ENCODE measurements around the gene NMRK2.

Gene NMRK2

GRCh38 chr19:3923096-3923758 lies 9.6 kb upstream of the NMRK2 start:
- Histone ChIP-seq H3K27ac (ENCODE audit: low read depth, low read length) (no peak overlapping the region), H3K36me3 (ENCODE audit: control insufficient read depth in 1 of 2, insufficient read depth in 2 of 2, low read length in 2 of 2) (no peaks in the 10 kb centered on the region), H3K79me2 (ENCODE audit: control insufficient read depth, insufficient read depth, low read length, poor library complexity) (no peaks in the 10 kb centered on the region), H2AK5ac (ENCODE audit: low read length) (no peak overlapping the region), H3K14ac (ENCODE audit: low read length) (no peak overlapping the region), H3K27me3 (ENCODE audit: insufficient read depth, low read length) (no peaks in the 10 kb centered on the region), H3K4me2 (ENCODE audit: low read length) (no peak overlapping the region), H2AFZ (ENCODE audit: insufficient read depth, low read length, poor library complexity) (no peak overlapping the region), H3K4me3 (ENCODE audit: low read depth, low read length) (no peak overlapping the region), H2BK5ac (ENCODE audit: low read depth, low read length, poor library complexity) (no peak overlapping the region), H4K8ac (ENCODE audit: low read depth, low read length) (no peak overlapping the region), H2BK12ac (ENCODE audit: low read length) (no peak overlapping the region), H4K12ac (ENCODE audit: low read depth, low read length) (no peak overlapping the region), H3K9ac (ENCODE audit: low read length) (no peak overlapping the region), H3K9me3 (ENCODE audit: insufficient read depth, low read depth, low read length) (peaks cover 9% of the 10 kb centered on the region), H3K79me1 (ENCODE audit: low read length) (no peaks in the 10 kb centered on the region), H2BK120ac (ENCODE audit: insufficient read depth, low read length, poor library complexity) (no peak overlapping the region), H3K4me1 (ENCODE audit: control insufficient read depth in 1 of 2, insufficient read depth in 2 of 2, low read length in 2 of 2) (no peaks in the 10 kb centered on the region), H4K91ac (ENCODE audit: low read depth, low read length) (no peak overlapping the region), H3K18ac (ENCODE audit: low read length) (no peak overlapping the region), H3K4ac (ENCODE audit: low read depth, low read length) (no peak overlapping the region), H3K23ac (ENCODE audit: low read length) (no peak overlapping the region)
- DNase-seq = no peak

- no peak overlapping the region for H2AFZ ChIP-seq (ENCODE audit: insufficient read depth, low read length, poor library complexity)
- no peak overlapping the region for H4K8ac ChIP-seq (ENCODE audit: low read depth, low read length)
- H2BK5ac ChIP-seq (ENCODE audit: low read depth, low read length, poor library complexity) = no peak overlapping the region
- no peak overlapping the region for H2BK120ac ChIP-seq (ENCODE audit: insufficient read depth, low read length, poor library complexity)
- no peak overlapping the region for H2BK12ac ChIP-seq (ENCODE audit: low read length)
- H4K12ac ChIP-seq (ENCODE audit: low read depth, low read length) = no peak overlapping the region
- H3K23ac ChIP-seq (ENCODE audit: low read length) = no peak overlapping the region
- no peak overlapping the region for H2AK5ac ChIP-seq (ENCODE audit: low read length)
- H3K79me1 ChIP-seq (ENCODE audit: low read length) = no peaks in the 10 kb centered on the region
- H3K79me2 ChIP-seq (ENCODE audit: control insufficient read depth, insufficient read depth, low read length, poor library complexity) = no peaks in the 10 kb centered on the region
- H3K18ac ChIP-seq (ENCODE audit: low read length) = no peak overlapping the region
- H3K36me3 ChIP-seq (ENCODE audit: control insufficient read depth in 1 of 2, insufficient read depth in 2 of 2, low read length in 2 of 2) = no peaks in the 10 kb centered on the region
- no peak overlapping the region for H3K4me2 ChIP-seq (ENCODE audit: low read length)
- no peaks in the 10 kb centered on the region for H3K27me3 ChIP-seq (ENCODE audit: insufficient read depth, low read length)
- H3K14ac ChIP-seq (ENCODE audit: low read length) = no peak overlapping the region
- no peak overlapping the region for H3K27ac ChIP-seq (ENCODE audit: low read depth, low read length)
- H3K9me3 ChIP-seq (ENCODE audit: insufficient read depth, low read depth, low read length) = peaks cover 9% of the 10 kb centered on the region
- no peak overlapping the region for H3K9ac ChIP-seq (ENCODE audit: low read length)
- no CpG with 5 or more reads among the region's 1 CpG for WGBS (ENCODE audit: extremely low coverage, insufficient coverage, insufficient read length)
- no peak overlapping the region for H3K4ac ChIP-seq (ENCODE audit: low read depth, low read length)
- no peak overlapping the region for H4K91ac ChIP-seq (ENCODE audit: low read depth, low read length)
- H3K4me1 ChIP-seq (ENCODE audit: control insufficient read depth in 1 of 2, insufficient read depth in 2 of 2, low read length in 2 of 2) = no peaks in the 10 kb centered on the region
- no peak overlapping the region for H3K4me3 ChIP-seq (ENCODE audit: low read depth, low read length)
- DNase-seq = no peak
These were observed 9.0 kb upstream of the NMRK2 start for GRCh38 chr19:3923912-3924311.

- H3K27ac ChIP-seq (ENCODE audit: low read depth, low read length) = no peak overlapping the region
- H2AFZ ChIP-seq (ENCODE audit: insufficient read depth, low read length, poor library complexity) = no peak overlapping the region
- H3K4ac ChIP-seq (ENCODE audit: low read depth, low read length) = no peak overlapping the region
- no peaks in the 10 kb centered on the region for H3K27me3 ChIP-seq (ENCODE audit: insufficient read depth, low read length)
- H2BK5ac ChIP-seq (ENCODE audit: low read depth, low read length, poor library complexity) = no peak overlapping the region
- DNase-seq = no peak
- H4K12ac ChIP-seq (ENCODE audit: low read depth, low read length) = no peak overlapping the region
- no peaks in the 10 kb centered on the region for H3K9me3 ChIP-seq (ENCODE audit: insufficient read depth, low read depth, low read length)
- no peak overlapping the region for H3K14ac ChIP-seq (ENCODE audit: low read length)
- H3K36me3 ChIP-seq (ENCODE audit: control insufficient read depth in 1 of 2, insufficient read depth in 2 of 2, low read length in 2 of 2) = no peaks in the 10 kb centered on the region
- no peaks in the 10 kb centered on the region for H3K79me2 ChIP-seq (ENCODE audit: control insufficient read depth, insufficient read depth, low read length, poor library complexity)
- H3K4me3 ChIP-seq (ENCODE audit: low read depth, low read length) = no peak overlapping the region
- no peak overlapping the region for H3K4me2 ChIP-seq (ENCODE audit: low read length)
- peaks cover 1% of the 10 kb centered on the region for H3K79me1 ChIP-seq (ENCODE audit: low read length)
- H3K23ac ChIP-seq (ENCODE audit: low read length) = no peak overlapping the region
- H2AK5ac ChIP-seq (ENCODE audit: low read length) = no peak overlapping the region
- H2BK12ac ChIP-seq (ENCODE audit: low read length) = no peak overlapping the region
- H3K4me1 ChIP-seq (ENCODE audit: control insufficient read depth in 1 of 2, insufficient read depth in 2 of 2, low read length in 2 of 2) = peaks cover 7 to 9% of the 10 kb centered on the region in 2 experiments
- no peak overlapping the region for H4K91ac ChIP-seq (ENCODE audit: low read depth, low read length)
- H3K9ac ChIP-seq (ENCODE audit: low read length) = no peak overlapping the region
- H2BK120ac ChIP-seq (ENCODE audit: insufficient read depth, low read length, poor library complexity) = no peak overlapping the region
- no peak overlapping the region for H4K8ac ChIP-seq (ENCODE audit: low read depth, low read length)
- no peak overlapping the region for H3K18ac ChIP-seq (ENCODE audit: low read length)
- WGBS (ENCODE audit: extremely low coverage, insufficient coverage, insufficient read length) = no CpG with 5 or more reads among the region's 8 CpGs
These were observed 1.8 kb upstream of the NMRK2 start for GRCh38 chr19:3931041-3931440.

- Histone ChIP-seq H2BK5ac (ENCODE audit: low read depth, low read length, poor library complexity) (no peak overlapping the region), H2BK12ac (ENCODE audit: low read length) (no peak overlapping the region), H4K91ac (ENCODE audit: low read depth, low read length) (no peak overlapping the region), H3K79me2 (ENCODE audit: control insufficient read depth, insufficient read depth, low read length, poor library complexity) (no peaks in the 10 kb centered on the region), H2AFZ (ENCODE audit: insufficient read depth, low read length, poor library complexity) (no peak overlapping the region), H3K9ac (ENCODE audit: low read length) (no peak overlapping the region), H4K12ac (ENCODE audit: low read depth, low read length) (no peak overlapping the region), H3K27me3 (ENCODE audit: insufficient read depth, low read length) (no peaks in the 10 kb centered on the region), H3K4me3 (ENCODE audit: low read depth, low read length) (no peak overlapping the region), H3K23ac (ENCODE audit: low read length) (no peak overlapping the region), H3K4ac (ENCODE audit: low read depth, low read length) (no peak overlapping the region), H3K27ac (ENCODE audit: low read depth, low read length) (no peak overlapping the region), H3K79me1 (ENCODE audit: low read length) (peaks cover 1% of the 10 kb centered on the region), H3K9me3 (ENCODE audit: insufficient read depth, low read depth, low read length) (peaks cover 3% of the 10 kb centered on the region), H3K4me1 (ENCODE audit: control insufficient read depth in 1 of 2, insufficient read depth in 2 of 2, low read length in 2 of 2) (peaks cover 7 to 9% of the 10 kb centered on the region in 2 experiments), H3K14ac (ENCODE audit: low read length) (no peak overlapping the region), H4K8ac (ENCODE audit: low read depth, low read length) (no peak overlapping the region), H2BK120ac (ENCODE audit: insufficient read depth, low read length, poor library complexity) (no peak overlapping the region), H3K18ac (ENCODE audit: low read length) (no peak overlapping the region), H3K36me3 (ENCODE audit: control insufficient read depth in 1 of 2, insufficient read depth in 2 of 2, low read length in 2 of 2) (no peaks in the 10 kb centered on the region), H3K4me2 (ENCODE audit: low read length) (no peak overlapping the region), H2AK5ac (ENCODE audit: low read length) (no peak overlapping the region)
- no CpG with 5 or more reads among the region's 29 CpGs for WGBS (ENCODE audit: extremely low coverage, insufficient coverage, insufficient read length)
- no peak for DNase-seq
These were observed 3.9 kb downstream of the NMRK2 start for GRCh38 chr19:3936506-3937442.
